Body of pancreas (tissue), 4 donors: Measurements from ENCODE around the gene CHRNA10. TPM values are rescaled to one million over a fixed set of nuclear protein-coding genes. Genes with fewer than 3 reads are reported as not detected.
"Not testable (repeated sequence)": the region's sequence is repeated elsewhere in the genome, so short reads cannot be mapped to it uniquely, and the experiment has no call there.

Experiments
- ATAC-seq: fragments of 150-250 bp; one replicate; pipeline ENCODE4 v1.9.1; 2016
- DNase-seq, 4 donors: peaks; one replicate each; pipeline ENCODE4 v3.0.0-alpha.2; 2019
- H3K27ac ChIP-seq, 4 donors: fragments of 200-600 bp; sonication (generic); 1 replicate in 3 of 4; 2 replicates in 1 of 4; pipeline versions ENCODE4 v1.5.1 to v1.6.1; 2016 to 2019; ENCODE audit warnings: mild to moderate bottlenecking in 1 of 4, mixed read lengths in 1 of 4, moderate library complexity in 1 of 4
- H3K27me3 ChIP-seq, 2 donors: fragments of 200-600 bp; sonication (generic); one replicate each; pipeline ENCODE4 v1.6.0; 2016; ENCODE audit warnings: mild to moderate bottlenecking in 1 of 2
- H3K36me3 ChIP-seq, 2 donors: fragments of 200-600 bp; sonication (generic); replicated peaks in 1 of 2; 2 replicates each; pipeline ENCODE4 v1.5.1; 2016; ENCODE audit warnings: low read depth in 2 of 2; ENCODE audit not compliant: insufficient read depth in 1 of 2
- H3K4me1 ChIP-seq: fragments of 200-600 bp; sonication (generic); one replicate; pipeline ENCODE4 v1.6.0; 2016
- H3K4me3 ChIP-seq, 2 donors: fragments of 200-600 bp; sonication (generic); 1 replicate in 1 of 2; 2 replicates in 1 of 2; pipeline ENCODE4 v1.5.1; 2016 to 2019
- H3K9me3 ChIP-seq, 3 donors: fragments of 200-600 bp; sonication (generic); 1 replicate in 2 of 3; 2 replicates in 1 of 3; pipeline ENCODE4 v1.5.1; 2016
- POLR2A ChIP-seq, 3 donors: fragments of 450-650 bp; IDR thresholded peaks; one replicate each; pipeline ENCODE4 v1.6.1; 2016; ENCODE audit warnings: antibody characterized with exemption in 3 of 3, mild to moderate bottlenecking in 2 of 3
- WGBS, 2 donors: methylation state at CpG; one replicate each; pipeline ENCODE4 v1.1.5; 2017; 5-methylcytosine and 5-hydroxymethylcytosine counted together
- intact Hi-C: fragments of 100-400 bp; cut with DNase I; formaldehyde crosslinking; loops from one replicate; pipeline ENCODE4 v1.15.1; 2023
- total RNA-seq, 2 donors: library from RNA; depleted of rRNA; stranded (reverse); fragments of >200 nt; gene quantifications; one replicate each; pipeline ENCODE4 v1.1.0, GENCODE V29; 2016
- TF ChIP-seq, protein P1 (sequence below), 7 experiments: fragments of 450-650 bp in 4 of 7; fragments of 200-600 bp in 3 of 7; sonication (generic) in 3 of 7; IDR thresholded peaks; one replicate each; pipeline ENCODE4 v1.5.1; 2016 to 2019; ENCODE audit warnings: antibody characterized with exemption in 7 of 7

Gene CHRNA10
- total RNA-seq, 2 donors from 2014 or later: 2.3 to 3.0 TPM

DNA sequence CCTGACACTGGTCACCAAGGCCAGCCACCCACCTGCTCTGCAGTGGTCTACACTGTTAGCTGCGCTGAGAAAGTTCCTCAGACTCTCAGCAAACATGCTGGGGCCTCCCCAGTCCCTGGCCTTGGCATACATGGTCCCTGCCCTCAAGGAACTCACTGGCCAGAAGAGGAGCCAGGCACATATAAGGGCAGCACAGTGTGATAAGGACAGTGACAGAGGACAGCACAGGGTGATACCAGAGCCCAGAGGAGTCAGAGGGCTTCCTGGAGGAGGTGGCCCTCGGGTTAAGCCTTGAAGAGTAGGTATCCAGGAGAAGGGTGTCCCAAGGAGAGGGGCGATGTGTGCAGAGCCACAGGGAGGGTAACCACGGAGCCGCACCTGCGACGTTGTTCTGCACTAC lies 25.6 kb downstream of the CHRNA10 start:
- H3K4me3 ChIP-seq: no peak overlapping the region
- H3K27me3 ChIP-seq: no peaks in the 10 kb centered on the region
- DNase-seq (no peak), ATAC-seq (no peak)
- H3K9me3 ChIP-seq: no peaks in the 10 kb centered on the region
- TF ChIP-seq, protein P1, sequence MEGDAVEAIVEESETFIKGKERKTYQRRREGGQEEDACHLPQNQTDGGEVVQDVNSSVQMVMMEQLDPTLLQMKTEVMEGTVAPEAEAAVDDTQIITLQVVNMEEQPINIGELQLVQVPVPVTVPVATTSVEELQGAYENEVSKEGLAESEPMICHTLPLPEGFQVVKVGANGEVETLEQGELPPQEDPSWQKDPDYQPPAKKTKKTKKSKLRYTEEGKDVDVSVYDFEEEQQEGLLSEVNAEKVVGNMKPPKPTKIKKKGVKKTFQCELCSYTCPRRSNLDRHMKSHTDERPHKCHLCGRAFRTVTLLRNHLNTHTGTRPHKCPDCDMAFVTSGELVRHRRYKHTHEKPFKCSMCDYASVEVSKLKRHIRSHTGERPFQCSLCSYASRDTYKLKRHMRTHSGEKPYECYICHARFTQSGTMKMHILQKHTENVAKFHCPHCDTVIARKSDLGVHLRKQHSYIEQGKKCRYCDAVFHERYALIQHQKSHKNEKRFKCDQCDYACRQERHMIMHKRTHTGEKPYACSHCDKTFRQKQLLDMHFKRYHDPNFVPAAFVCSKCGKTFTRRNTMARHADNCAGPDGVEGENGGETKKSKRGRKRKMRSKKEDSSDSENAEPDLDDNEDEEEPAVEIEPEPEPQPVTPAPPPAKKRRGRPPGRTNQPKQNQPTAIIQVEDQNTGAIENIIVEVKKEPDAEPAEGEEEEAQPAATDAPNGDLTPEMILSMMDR (IDR thresholded peaks at IDR 0.05): no peak
- TF ChIP-seq POLR2A (IDR thresholded peaks at IDR 0.05): no peak
- WGBS, 2 donors: 77 to 78% methylated on average over 6 to 7 of the region's 7 CpGs
- peaks cover 18% of the 10 kb centered on the region for H3K4me1 ChIP-seq
- H3K36me3 ChIP-seq: no peaks in the 10 kb centered on the region
- intact Hi-C loops: no loop called here
- H3K27ac ChIP-seq: no peak overlapping the region

DNA sequence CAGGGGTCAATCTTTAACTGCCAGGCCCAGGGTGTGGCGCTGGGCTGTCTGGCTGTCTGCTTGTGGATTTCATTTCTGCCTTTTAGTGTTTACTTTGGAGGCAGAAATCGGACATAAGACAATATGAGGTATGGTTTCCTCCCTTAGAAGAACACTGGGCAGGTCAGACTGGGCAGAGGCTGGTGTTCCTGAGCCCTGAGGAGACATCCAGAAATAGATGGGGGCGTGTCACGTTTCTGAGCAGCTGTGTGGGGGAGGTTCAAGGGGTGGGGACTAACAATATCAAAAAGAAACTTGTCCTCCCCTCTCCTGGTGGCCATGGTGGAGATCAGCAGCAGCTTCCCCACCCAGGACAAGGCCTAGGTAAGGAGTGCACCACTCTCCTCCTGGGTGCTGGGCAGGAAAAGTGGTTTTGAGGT lies 26.4 kb downstream of the CHRNA10 start, which contains the start of gene ART1:
TSS of gene ART1 (plus strand) at position 312 of the 419 bp plus-strand sequence. CDS start 14,086 bp downstream, outside the sequence.
- WGBS, 2 donors: 76 to 85% methylated on average over 4 of the region's 4 CpGs
- intact Hi-C loops: no loop called here
- Histone ChIP-seq H3K4me3 (no peak within 1 kb of the TSS), H3K27me3 (no peaks in the 10 kb centered on the region), H3K9me3 (no peaks in the 10 kb centered on the region), H3K4me1 (peaks cover 18% of the 10 kb centered on the region), H3K27ac (no peak within 1 kb of the TSS), H3K36me3 (no peaks in the 10 kb centered on the region)
- no peak for ATAC-seq
- TF ChIP-seq, protein P1 (IDR thresholded peaks at IDR 0.05): no peak
- no peak for TF ChIP-seq POLR2A (IDR thresholded peaks at IDR 0.05)
- no peak for DNase-seq

DNA sequence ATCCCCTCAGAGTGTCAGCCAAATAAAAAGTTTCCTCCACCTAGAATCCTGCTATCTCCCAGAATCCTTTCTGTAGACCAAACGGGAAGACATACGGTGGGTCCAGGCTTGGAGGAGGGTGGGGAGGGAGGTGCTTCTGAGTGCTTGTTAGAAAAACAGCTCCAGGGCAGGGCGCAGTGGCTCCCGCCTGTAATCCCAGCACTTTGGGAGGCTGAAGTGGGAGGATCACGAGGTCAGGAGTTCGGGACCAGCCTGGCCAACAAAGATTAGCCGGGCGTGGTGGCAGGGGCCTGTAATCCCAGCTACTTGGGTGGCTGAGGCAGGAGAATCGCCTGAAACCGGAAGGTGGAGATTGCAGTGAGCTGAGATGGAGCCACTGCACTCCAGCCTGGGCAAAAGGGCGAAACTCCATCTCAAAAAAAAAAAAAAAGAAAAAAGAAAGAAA lies 28.1 kb downstream of the CHRNA10 start:
- H3K4me1 ChIP-seq: peaks cover 18% of the 10 kb centered on the region
- DNase-seq, ATAC-seq, H3K4me3 ChIP-seq, intact Hi-C loops, H3K27me3 ChIP-seq, H3K9me3 ChIP-seq, H3K27ac ChIP-seq, H3K36me3 ChIP-seq: not testable (repeated sequence)
- 44 to 58% methylated on average over 11 of the region's 11 CpGs for WGBS, 2 donors

DNA sequence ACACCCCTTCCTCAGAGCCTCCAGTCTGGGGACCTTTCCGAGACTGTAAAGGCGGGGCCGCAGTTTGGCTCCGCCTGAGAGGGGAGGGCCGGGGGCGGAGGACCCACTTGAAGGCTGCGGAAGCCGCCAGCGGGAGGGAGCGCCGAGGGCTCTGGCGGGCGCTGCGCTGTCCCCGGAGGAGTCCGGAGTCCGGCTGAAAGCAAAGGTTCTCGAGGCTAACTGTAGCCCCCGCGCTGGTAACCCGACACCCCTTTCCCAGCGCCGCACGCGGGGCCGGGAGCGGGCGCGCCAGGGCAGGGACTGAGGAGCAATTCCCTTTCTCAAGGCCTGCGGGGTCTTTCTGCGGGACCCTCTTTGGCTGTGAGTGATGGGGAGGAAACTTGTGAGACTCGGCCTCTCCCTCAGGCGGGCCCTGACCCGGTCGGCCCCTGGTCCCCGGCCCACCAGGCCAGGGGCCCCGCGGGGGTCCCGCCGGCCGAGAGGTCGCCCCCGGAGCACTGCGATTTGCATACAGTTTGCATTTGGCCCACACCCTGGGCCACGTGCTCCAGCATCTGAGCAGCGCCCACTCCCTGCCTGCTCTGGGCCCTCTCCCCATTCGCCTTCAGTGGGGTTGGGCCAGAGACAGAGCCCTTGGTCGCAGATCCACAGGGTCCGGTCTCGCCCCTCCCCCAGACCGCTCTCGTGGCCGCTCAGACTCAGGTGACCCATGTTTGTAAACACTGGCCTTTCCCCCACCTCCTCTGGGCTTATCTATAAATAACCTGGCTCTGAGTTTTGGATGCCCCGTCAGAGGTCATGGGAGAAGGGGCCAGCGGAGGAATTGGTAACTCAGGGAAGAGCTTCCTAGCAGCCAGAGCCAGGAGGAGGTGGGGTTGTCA lies 28.9 kb downstream of the CHRNA10 start:
- ATAC-seq (peak; percentile 90), DNase-seq (peak; percentile 70 to 89 (median 84))
- intact Hi-C loops: no loop called here
- Histone ChIP-seq H3K9me3 (no peaks in the 10 kb centered on the region), H3K4me3 (peak overlapping the region; percentile 4 to 35), H3K27me3 (no peaks in the 10 kb centered on the region), H3K4me1 (peaks cover 18% of the 10 kb centered on the region), H3K36me3 (no peaks in the 10 kb centered on the region), H3K27ac (peak overlapping the region in 1 of 4 donors; percentile 2)
- WGBS, 2 donors: 0 to 1% methylated on average over 4 to 24 of the region's 55 CpGs
- TF ChIP-seq, protein P1 (IDR thresholded peaks at IDR 0.05): no peak
- peak in 1 of 3 donors; percentile 34 for TF ChIP-seq POLR2A (IDR thresholded peaks at IDR 0.05)

DNA sequence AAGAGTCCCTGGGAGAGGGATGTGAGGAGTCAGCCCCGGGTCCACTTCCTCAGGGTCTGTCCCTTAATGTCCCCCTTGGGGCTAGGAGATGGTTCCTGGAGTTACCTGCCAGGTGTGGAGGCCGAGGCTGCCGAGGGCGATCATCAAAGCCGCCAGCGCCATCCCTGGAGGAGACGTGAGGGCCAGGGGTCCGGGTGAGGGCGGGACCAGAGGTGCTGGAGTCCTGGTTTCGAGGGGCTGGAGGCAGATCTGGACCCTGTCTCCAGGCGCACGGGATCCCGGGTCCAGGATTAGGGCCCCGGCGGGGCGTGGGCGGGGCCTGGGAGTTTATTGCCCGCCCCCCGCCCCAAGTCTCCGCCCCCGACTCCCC lies 29.5 kb downstream of the CHRNA10 start, which contains the start of gene ART5:
TSS of gene ART5 (minus strand) at position 292 of the 370 bp plus-strand sequence. CDS start at position 162, 130 bp downstream.
- ATAC-seq: peak; percentile 8
- H3K27me3 ChIP-seq: no peaks in the 10 kb centered on the region
- 16 to 31% methylated on average over 8 to 21 of the region's 21 CpGs for WGBS, 2 donors
- peak within 1 kb of the TSS; percentile 4 to 35 for H3K4me3 ChIP-seq
- DNase-seq: no peak
- H3K27ac ChIP-seq: peak within 1 kb of the TSS in 1 of 4 donors; percentile 2
- H3K36me3 ChIP-seq: no peaks in the 10 kb centered on the region
- no peak for TF ChIP-seq POLR2A (IDR thresholded peaks at IDR 0.05)
- TF ChIP-seq, protein P1 (IDR thresholded peaks at IDR 0.05): no peak
- intact Hi-C loops: no loop called here
- H3K9me3 ChIP-seq: no peaks in the 10 kb centered on the region
- peaks cover 18% of the 10 kb centered on the region for H3K4me1 ChIP-seq
